HepG2 (cell line): Measurements from ENCODE around the gene LMNA. TPM values are rescaled to one million over a fixed set of nuclear protein-coding genes. Genes with fewer than 3 reads are reported as not detected.
A peak's percentile ranks its signal among the peaks of the same experiment; 100 is the strongest.

Experiments used
- DNMT1 ChIP-seq: sonication (generic); formaldehyde crosslinking; IDR thresholded peaks from 2 replicates; pipeline ENCODE4 v1.5.1; 2020; ENCODE audit warnings: mild to moderate bottlenecking, missing genetic modification reagents
- EP300 ChIP-seq, 3 experiments: sonication (generic) in 1 of 3; formaldehyde crosslinking in 1 of 3; IDR thresholded peaks; 2 replicates each; pipeline versions ENCODE4 v1.5.1 to v1.6.1; 2011 to 2020; ENCODE audit warnings: low read depth in 2 of 3, low read length in 2 of 3, borderline replicate concordance in 1 of 3, improper control_type of control experiment in 1 of 3, mild to moderate bottlenecking in 1 of 3, missing genetic modification reagents in 1 of 3, moderate library complexity in 1 of 3
- KIAA2018 ChIP-seq: sonication (generic); formaldehyde crosslinking; IDR thresholded peaks from 2 replicates; pipeline ENCODE4 v1.5.0; 2020; ENCODE audit warnings: mild to moderate bottlenecking, missing genetic modification reagents, borderline replicate concordance
- MZF1 ChIP-seq: sonication (generic); formaldehyde crosslinking; IDR thresholded peaks from 2 replicates; pipeline ENCODE4 v1.8.1; 2023; ENCODE audit warnings: mild to moderate bottlenecking, missing genetic modification reagents, borderline replicate concordance
- NR3C1 ChIP-seq: sonication (generic); formaldehyde crosslinking; IDR thresholded peaks from 2 replicates; pipeline ENCODE4 v1.4.0; 2020; ENCODE audit warnings: missing genetic modification reagents
- ONECUT2 ChIP-seq: sonication (generic); formaldehyde crosslinking; IDR thresholded peaks from 2 replicates; pipeline ENCODE4 v1.4.0; 2020; ENCODE audit warnings: missing genetic modification reagents
- PRMT3 ChIP-seq: sonication (generic); formaldehyde crosslinking; IDR thresholded peaks from 2 replicates; pipeline ENCODE4 v1.8.1; 2022; ENCODE audit warnings: low read depth, mild to moderate bottlenecking, moderate library complexity, missing genetic modification reagents, borderline replicate concordance
- SOX13 ChIP-seq, 3 experiments: fragments of 450-650 bp in 1 of 3; sonication (generic) in 1 of 3; formaldehyde crosslinking in 1 of 3; IDR thresholded peaks in 2 of 3; conservative IDR thresholded peaks in 1 of 3; 2 replicates each; pipeline versions ENCODE4 v1.5.0 to v1.6.1; 2016 to 2020; ENCODE audit warnings: antibody characterized with exemption in 1 of 3, mild to moderate bottlenecking in 1 of 3, missing compliant biosample characterization in 1 of 3, missing genetic modification reagents in 1 of 3, moderate library complexity in 1 of 3
- SP1 ChIP-seq, 2 experiments: fragments of 450-650 bp in 1 of 2; sonication (generic) in 1 of 2; formaldehyde crosslinking in 1 of 2; IDR thresholded peaks; 2 replicates each; pipeline versions ENCODE4 v1.4.0 to v1.6.1; 2016 to 2020; ENCODE audit warnings: missing genetic modification reagents in 1 of 2
- TCF7 ChIP-seq: sonication (generic); IDR thresholded peaks from 2 replicates; pipeline ENCODE4 v1.6.1; 2016; ENCODE audit warnings: antibody characterized with exemption, low read depth
- ZHX1 ChIP-seq: sonication (generic); formaldehyde crosslinking; IDR thresholded peaks from 2 replicates; pipeline ENCODE4 v1.8.1; 2022; ENCODE audit warnings: low read depth, mild to moderate bottlenecking, missing genetic modification reagents
- ZNF224 ChIP-seq: sonication (generic); formaldehyde crosslinking; IDR thresholded peaks from 2 replicates; pipeline ENCODE4 v1.5.0; 2020; ENCODE audit warnings: mild to moderate bottlenecking, missing genetic modification reagents
- ZNF263 ChIP-seq: sonication (generic); formaldehyde crosslinking; IDR thresholded peaks from 2 replicates; pipeline ENCODE4 v1.4.0; 2020; ENCODE audit warnings: missing genetic modification reagents
- ZNF317 ChIP-seq: sonication (generic); formaldehyde crosslinking; IDR thresholded peaks from 2 replicates; pipeline ENCODE4 v1.5.0; 2020; ENCODE audit warnings: mild to moderate bottlenecking, missing genetic modification reagents
- ZNF484 ChIP-seq: sonication (generic); formaldehyde crosslinking; IDR thresholded peaks from 2 replicates; pipeline ENCODE4 v1.5.1; 2020; ENCODE audit warnings: mild to moderate bottlenecking, low read depth, missing genetic modification reagents, borderline replicate concordance
- polyA plus RNA-seq, 8 experiments: library from polyadenylated mRNA; depleted of rRNA in 3 of 8; stranded (reverse) in 7 of 8; unstranded in 1 of 8; fragments of >200 nt; fragmentation: Illumina TruSeq in 4 of 8; extraction: Trizol in 4 of 8; gene quantifications; 2 replicates each; pipeline versions ENCODE4 v1.2.1 to v1.2.3, GENCODE V29; 2011 to 2016; ENCODE audit warnings: low read depth in 4 of 8, missing spikeins in 1 of 8, mixed read lengths in 1 of 8; ENCODE audit not compliant: insufficient read depth in 1 of 8
- total RNA-seq, 5 experiments: library from RNA; depleted of rRNA; stranded (reverse); fragments of >200 nt; fragmentation: Illumina TruSeq; extraction: Trizol; gene quantifications; 2 replicates each; pipeline ENCODE4 v1.2.3, GENCODE V29; 2016; ENCODE audit warnings: low read depth in 1 of 5
- TF ChIP-seq, protein P1 (sequence below): sonication (generic); formaldehyde crosslinking; IDR thresholded peaks from 2 replicates; pipeline ENCODE4 v1.5.0; 2020; ENCODE audit warnings: missing genetic modification reagents, mild to moderate bottlenecking, borderline replicate concordance

The LMNA gene
- total and polyA plus RNA-seq, 2 of the 13 experiments (the other 11 are each of a cell fraction or from before 2014, with no cell fraction given), result 107 to 225 TPM

GRCh38 chr1:156123356-156124196 lies 9.1 kb downstream of the LMNA start (continued):
- TF ChIP-seq ZHX1 (no peak), EP300 (IDR thresholded peaks at IDR 0.05; ENCODE audit: low read depth in 2 of 2, low read length in 2 of 2) (no peak; a peak in 1 of 4 replicates), EP300 (CRISPR knock-in tag; IDR thresholded peaks at IDR 0.05; ENCODE audit: borderline replicate concordance) (no peak), TCF7 (no peak), ZNF317 (0 out of 2 replicates have a peak, but pooled peaks have one; percentile 25), NR3C1 (no peak), DNMT1 (no peak), PRMT3 (CRISPR knock-in tag) (no peak), ZNF484 (CRISPR knock-in tag) (no peak), ZNF224 (CRISPR knock-in tag) (no peak), MZF1 (CRISPR knock-in tag) (no peak; the same call in 1 of the 2 replicates), ZNF263 (CRISPR knock-in tag) (peak; percentile 31; the same call in 1 of the 2 replicates), ONECUT2 (CRISPR knock-in tag) (no peak), SOX13 (IDR thresholded peaks at IDR 0.05) (no peak), SOX13 (CRISPR knock-in tag; conservative IDR thresholded peaks at IDR 0.05 in 1 of 2, IDR thresholded peaks at IDR 0.05 in 1 of 2) (peak in 1 of 2 experiments; percentile 83; a peak in 2 of 4 replicates), KIAA2018 (CRISPR knock-in tag) (no peak), SP1 (IDR thresholded peaks at IDR 0.05) (no peak), SP1 (CRISPR knock-in tag; IDR thresholded peaks at IDR 0.05) (no peak)
- TF ChIP-seq, protein P1, sequence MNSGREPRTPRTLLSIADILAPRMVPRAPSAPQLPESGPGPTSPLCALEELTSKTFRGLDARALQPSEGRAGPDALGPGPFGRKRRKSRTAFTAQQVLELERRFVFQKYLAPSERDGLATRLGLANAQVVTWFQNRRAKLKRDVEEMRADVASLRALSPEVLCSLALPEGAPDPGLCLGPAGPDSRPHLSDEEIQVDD (CRISPR knock-in tag), result no peak
